HG03378 (cell line): ENCODE data around the gene MLPH.

Source experiments
- ATAC-seq: cut with Tn5 transposase; IDR thresholded peaks from one replicate; pipeline ENCODE4 v1.9.1; 2021; ENCODE audit warnings: mild to moderate bottlenecking, moderate library complexity; ENCODE audit not compliant: unreplicated experiment

Gene MLPH

DNA sequence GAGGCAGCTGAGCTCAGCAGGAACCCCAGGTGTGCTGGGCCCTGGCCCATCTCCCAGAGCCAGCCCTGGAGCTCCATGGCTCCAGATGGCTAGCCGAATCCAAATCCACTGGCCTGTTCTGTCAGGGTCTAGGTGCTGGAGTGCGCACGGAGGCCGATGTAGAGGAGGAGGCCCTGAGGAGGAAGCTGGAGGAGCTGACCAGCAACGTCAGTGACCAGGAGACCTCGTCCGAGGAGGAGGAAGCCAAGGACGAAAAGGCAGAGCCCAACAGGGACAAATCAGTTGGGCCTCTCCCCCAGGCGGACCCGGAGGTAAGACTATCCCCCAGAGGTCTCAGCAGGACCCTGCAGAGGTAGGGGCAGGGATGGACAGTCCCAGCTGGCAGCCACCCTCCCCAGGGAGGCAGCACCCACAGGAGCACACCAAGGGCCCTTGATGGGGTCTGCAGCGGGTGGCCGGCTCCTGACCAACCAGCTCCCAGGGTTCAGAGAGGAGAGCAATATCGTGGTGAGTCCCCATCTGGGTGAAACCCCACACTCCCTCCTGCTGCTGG, 53.2 kb downstream of the MLPH start:
- no peak for ATAC-seq

DNA sequence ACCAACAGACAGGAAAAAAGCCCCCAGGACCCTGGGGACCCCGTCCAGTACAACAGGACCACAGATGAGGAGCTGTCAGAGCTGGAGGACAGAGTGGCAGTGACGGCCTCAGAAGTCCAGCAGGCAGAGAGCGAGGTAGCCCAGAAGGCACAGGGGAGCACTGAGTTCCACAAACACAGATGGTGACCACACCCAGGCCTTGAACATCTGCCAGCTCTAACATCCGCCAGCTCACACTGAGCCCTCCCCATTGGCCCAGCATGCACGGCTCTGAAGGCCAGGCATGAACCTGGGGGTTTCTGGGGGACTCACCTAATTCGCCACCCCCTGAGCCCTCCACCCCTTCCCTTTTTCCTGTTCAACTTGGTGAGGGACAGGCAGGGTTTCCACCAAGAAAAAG, 53.8 kb downstream of the MLPH start:
- no peak for ATAC-seq

- no peak for ATAC-seq
These were observed 54.2 kb downstream of the MLPH start for GRCh38 chr2:237541243-237541642.

- ATAC-seq = no peak
These were observed 55.1 kb downstream of the MLPH start for GRCh38 chr2:237542001-237542704.

DNA sequence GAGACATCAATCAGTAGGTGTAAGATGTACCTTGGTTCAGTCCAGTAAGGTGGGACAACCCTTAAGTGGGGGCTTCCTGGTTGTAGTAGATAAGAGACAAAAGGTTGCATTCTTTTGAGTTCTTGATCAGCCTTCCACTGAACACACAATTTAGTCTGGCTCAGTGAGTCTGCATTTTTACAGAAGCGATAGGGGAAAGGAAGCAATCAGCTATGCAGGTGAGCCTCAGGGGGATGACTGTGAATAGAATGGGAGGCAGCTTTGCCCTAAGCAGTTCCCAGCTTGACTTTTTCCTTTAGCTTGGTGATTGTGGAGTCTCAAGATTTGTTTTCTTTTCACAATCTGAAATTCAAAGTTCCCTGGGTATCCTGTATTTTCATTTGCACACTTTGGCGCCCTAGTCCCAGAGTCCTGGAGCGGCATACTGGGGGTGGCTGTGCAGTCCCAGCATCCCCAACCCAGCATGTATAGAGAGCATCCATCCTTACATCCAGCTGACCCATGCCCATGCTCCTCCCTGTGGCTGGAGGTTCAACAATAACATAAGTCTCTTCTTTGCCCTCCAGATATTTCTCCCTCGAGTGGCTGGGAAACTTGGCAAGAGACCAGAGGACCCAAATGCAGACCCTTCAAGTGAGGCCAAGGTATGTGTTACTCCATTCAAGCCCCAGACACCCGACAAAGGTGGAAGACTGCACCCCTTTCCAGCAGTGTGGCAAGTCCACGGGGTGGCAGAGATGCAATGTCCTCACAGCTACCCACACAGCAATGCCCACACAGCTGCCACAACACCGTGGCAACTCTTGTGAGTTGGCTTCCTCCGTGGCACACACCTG, 59.2 kb downstream of the MLPH start:
- no peak for ATAC-seq

DNA sequence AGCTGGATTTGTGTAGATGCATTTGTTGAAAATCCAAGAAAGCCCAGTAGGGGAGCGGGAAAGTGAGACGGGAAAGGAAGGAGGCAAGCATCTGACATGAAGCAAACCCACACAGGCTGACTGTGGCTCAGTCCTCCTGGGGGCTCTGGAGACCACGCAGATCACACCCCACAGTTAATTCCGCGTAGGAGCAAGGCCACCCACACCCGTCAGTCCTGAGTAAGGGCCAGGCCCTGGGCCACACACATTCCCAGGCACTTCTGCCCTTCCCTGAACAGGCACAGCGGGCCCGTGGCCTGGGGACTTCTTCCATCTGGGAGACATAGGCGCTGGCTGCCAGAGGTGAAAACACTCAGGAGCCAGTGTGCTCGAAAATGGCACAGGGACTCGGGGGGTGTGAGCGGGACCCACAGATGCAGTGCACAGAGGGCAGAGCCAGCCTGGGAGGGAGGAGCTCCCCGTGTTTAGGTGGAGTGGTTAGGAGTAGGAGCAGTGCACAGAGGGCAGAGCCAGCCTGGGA, 59.9 kb downstream of the MLPH start:
- no peak for ATAC-seq

- no peak for ATAC-seq
These were observed 60.9 kb downstream of the MLPH start for GRCh38 chr2:237547841-237548416.

DNA sequence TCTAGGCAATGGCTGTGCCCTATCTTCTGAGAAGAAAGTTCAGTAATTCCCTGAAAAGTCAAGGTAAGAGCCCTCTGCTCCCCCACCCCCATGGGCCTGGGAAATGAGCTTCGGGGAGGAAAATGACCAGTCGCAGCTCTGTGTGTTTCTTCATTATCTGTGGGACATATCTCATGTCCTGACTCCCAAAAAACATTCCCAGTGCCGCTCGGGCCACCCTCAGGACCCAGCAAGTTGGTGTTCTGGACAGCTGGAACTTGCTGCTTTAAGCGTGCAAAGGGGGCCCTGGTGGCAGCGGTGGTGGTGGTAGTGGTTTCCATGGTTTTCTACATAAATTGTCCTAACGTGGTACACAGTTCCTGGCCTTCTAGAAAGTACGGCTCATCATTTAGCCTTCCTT, 62.2 kb downstream of the MLPH start:
- ATAC-seq = no peak

- no peak for ATAC-seq
These were observed 62.8 kb downstream of the MLPH start for GRCh38 chr2:237549643-237550415.

- no peak for ATAC-seq
These were observed 64.1 kb downstream of the MLPH start for GRCh38 chr2:237551071-237551574.

DNA sequence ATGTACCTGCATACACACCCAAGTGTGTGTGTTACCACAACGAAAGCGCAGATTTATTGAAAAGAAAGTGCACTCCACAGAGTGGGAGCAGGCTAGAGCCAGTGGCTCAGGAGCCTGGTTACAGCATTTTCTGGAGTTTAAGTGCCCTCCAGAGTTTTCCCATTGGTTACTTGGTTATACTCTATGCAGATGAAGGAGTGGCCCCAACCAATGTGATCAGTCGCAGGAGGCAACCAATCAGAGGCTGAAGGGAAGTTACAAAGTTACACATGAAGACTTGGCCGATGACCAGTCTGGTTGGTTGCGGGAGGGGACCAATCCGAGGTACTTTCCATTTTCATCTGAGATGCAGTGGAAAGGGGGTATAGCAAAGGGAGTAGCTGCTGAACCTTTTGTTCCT, 65.9 kb downstream of the MLPH start:
- no peak for ATAC-seq

DNA sequence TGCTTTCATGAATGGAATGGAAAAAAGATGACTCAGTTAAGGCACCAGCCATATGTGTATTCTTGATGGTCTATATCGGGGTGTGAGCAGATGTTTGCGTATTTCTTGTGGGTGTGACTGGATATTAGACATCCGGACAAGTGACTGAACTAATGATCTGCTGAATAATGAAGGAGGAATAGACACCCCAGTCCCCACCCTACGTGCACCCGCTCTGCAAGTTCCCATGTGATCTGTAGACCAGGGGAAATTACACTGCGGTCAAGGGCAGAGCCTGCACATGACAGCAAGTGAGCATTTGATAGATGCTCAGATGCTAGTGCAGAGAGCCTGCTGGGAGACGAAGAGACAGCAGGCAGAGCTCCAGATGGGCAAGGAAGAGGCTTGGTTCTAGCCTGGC, 66.9 kb downstream of the MLPH start:
- ATAC-seq = no peak

DNA sequence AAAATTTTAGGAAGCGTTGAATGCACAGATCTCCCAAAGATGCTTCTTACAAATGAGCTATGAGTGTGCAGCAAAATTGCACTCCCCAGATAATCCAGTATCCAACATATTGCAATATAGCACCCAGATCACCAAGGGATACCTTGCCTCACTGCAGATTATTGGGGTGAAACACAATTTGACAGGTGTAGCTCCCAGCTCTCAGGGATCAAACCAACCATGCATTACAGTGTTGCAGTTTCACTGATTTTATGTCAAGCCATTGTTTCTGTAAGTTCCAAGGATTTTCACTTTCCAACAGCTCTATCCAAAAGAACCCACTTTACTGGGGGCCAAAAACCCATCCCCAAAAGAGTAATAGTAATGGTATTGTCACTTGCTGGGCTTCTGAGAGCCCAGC, 68.5 kb downstream of the MLPH start:
- ATAC-seq = no peak

- peak; percentile 94 for ATAC-seq
These were observed 70.0 kb downstream of the MLPH start for GRCh38 chr2:237556773-237557632.

DNA sequence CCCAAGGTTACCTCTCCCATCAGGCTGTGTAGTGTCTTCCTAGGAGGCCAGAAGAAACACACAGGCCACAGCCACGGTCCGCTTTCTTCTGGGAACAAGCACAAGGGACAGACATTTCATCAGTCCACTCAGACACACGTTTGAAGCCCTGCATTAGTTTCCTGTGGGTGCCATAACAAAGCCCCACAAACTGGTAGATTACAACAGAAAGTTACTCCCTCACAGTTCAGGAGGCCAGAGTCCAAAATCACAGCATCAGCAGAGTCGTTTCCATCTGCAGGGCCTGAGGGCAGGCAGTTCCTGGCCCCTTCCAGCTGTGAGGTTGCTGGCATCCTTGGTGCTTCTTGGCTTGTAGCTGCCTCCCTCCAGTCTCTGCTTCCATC, 70.6 kb downstream of the MLPH start:
- ATAC-seq = peak; percentile 14

DNA sequence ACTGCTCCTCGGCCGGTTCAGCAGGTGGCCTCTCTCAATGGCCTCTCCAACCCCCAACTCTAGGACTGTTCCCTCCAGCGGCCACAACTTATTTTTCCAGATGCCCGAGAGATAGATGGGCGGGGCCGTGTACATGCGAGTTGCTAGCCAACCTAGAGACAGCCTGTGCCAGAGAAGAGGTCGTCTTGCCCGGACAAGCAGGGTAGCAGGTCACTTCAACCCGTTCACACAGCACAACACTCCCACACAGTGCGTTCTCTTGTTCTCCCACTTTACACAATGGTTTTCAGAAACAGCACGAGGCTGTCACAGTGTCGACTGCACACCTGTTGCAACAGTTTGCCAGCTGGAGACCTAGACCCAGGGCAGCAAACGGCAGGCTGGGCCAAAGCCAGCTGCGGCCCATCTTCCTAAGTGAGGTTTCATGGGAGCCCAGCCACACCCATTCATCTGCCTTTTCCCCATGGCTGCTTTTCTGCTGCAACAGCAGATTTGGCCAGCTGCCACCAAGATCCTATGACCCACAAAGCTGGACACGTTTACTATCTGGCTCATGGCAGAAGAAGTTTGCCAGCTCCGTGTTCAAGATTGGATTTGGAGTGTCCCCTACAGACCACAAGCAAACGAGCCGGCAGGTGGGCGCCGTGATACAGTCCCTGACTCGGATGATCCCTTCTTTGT, 72.0 kb downstream of the MLPH start:
- ATAC-seq = no peak

DNA sequence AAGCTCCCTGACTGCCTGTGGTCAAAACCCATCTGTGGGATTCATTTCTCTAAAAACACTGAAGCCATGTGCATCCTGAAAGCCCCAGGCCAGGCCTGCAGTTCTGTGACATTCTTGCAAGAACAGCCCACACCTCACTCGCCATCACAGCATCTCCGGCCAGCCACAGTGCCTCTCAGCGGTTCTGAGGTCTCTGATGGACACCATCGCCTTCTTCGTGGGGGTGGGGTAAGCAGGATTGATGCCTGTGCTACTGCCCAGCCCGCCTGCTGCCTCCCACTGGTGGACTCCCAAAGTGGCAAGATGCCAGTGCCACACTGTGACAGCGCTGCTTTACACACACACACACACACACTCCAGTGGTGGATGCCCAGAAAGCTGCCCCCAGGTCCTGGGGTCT, 74.2 kb downstream of the MLPH start:
- ATAC-seq = no peak

- ATAC-seq = no peak
These were observed 76.8 kb downstream of the MLPH start for GRCh38 chr2:237563816-237564215.

GRCh38 chr2:237564526-237565131, 77.6 kb downstream of the MLPH start:
- ATAC-seq = no peak
